RWPE2 (cell line): ENCODE measurements around the gene EIF5.

ENCODE experiments used
- ATAC-seq: fragments of 200-7000 bp; cut with Tn5 transposase; 3 replicates; pipeline ENCODE4 v1.9.1; 2021; ENCODE audit warnings: low read depth
- DNase-seq: peaks from one replicate; pipeline ENCODE4 v3.0.0-alpha.2; 2020; ENCODE audit warnings: low spot score
- H3K27ac ChIP-seq: fragments of 450-650 bp; 2 replicates; pipeline ENCODE4 v1.5.1; 2017; ENCODE audit warnings: mild to moderate bottlenecking; ENCODE audit not compliant: poor library complexity, severe bottlenecking
- H3K27me3 ChIP-seq: fragments of 250-450 bp; sonication (Bioruptor Pico); 2 replicates; pipeline ENCODE4 v1.5.1; 2021; ENCODE audit warnings: mild to moderate bottlenecking, moderate library complexity; ENCODE audit not compliant: insufficient read depth, poor library complexity, severe bottlenecking
- H3K36me3 ChIP-seq: fragments of 250-450 bp; sonication (Bioruptor Pico); 2 replicates; pipeline ENCODE4 v1.5.1; 2020; ENCODE audit warnings: low read depth, mild to moderate bottlenecking, moderate library complexity
- H3K4me1 ChIP-seq: fragments of 250-450 bp; sonication (Bioruptor Pico); 2 replicates; pipeline ENCODE4 v1.5.1; 2021; ENCODE audit warnings: mild to moderate bottlenecking, moderate library complexity; ENCODE audit not compliant: insufficient read depth, poor library complexity, severe bottlenecking
- H3K4me3 ChIP-seq: fragments of 250-450 bp; sonication (Bioruptor Pico); 2 replicates; pipeline ENCODE4 v1.5.1; 2021; ENCODE audit warnings: mild to moderate bottlenecking, moderate library complexity; ENCODE audit not compliant: severe bottlenecking
- H3K9me3 ChIP-seq: fragments of 250-450 bp; sonication (Bioruptor Pico); 2 replicates; pipeline ENCODE4 v1.5.1; 2021; ENCODE audit warnings: mild to moderate bottlenecking, moderate library complexity; ENCODE audit not compliant: severe bottlenecking
- TF ChIP-seq, protein P1 (sequence below): fragments of 450-650 bp; IDR thresholded peaks from one replicate; pipeline ENCODE4 v1.5.1; 2017; ENCODE audit warnings: mild to moderate bottlenecking, moderate library complexity; ENCODE audit not compliant: poor library complexity, severe bottlenecking

Gene EIF5

DNA sequence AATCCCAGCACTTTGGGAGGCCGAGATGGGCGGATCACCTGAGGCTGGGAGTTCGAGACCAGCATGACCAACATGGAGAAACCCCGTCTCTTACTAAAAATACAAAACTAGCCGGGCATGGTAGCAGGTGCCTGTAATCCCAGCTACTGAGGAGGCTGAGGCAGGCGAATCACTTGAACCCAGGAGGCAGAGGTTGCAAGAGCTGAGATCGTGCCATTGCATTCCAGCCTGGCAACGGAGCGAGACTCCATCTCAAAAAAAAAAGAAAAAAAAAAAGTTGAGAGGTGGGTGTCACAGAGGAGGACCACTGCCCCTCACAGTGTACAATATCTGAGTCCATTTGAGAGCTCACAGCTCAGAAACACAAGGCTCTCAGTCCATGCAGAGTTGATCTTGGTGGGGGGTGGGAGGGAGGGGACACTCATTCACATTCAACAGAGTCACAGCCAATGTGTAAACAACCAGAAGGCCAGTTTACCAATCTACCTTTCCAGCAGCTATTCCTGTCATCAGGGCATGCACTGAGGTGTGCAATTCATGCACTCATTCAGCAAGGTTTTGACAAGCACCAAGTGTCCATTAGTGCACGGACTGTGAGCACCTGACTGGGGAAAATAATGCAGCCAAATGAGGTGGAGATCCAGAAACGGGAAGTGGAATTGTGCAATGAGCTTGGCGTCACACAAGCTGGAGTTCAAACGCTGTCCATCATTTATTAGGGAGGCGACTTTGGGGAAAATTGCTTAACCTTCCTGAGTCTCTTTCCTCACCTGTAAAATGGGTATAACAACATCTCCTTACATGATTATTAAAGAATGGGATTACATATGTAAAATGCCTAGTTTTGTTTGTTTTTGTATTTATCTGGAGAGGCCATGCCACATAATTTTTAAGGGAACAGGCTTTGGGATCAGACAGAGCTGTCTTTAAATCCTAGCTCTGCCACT, 4.4 kb upstream of the EIF5 start:
- H3K36me3 ChIP-seq, result no peaks in the 10 kb centered on the region; the same call in 1 of the 2 replicates
- peaks cover 7% of the 10 kb centered on the region for H3K4me1 ChIP-seq
- ATAC-seq, result no peak
- no peak overlapping the region for H3K4me3 ChIP-seq
- H3K27ac ChIP-seq, result no peak overlapping the region
- TF ChIP-seq, protein P1, sequence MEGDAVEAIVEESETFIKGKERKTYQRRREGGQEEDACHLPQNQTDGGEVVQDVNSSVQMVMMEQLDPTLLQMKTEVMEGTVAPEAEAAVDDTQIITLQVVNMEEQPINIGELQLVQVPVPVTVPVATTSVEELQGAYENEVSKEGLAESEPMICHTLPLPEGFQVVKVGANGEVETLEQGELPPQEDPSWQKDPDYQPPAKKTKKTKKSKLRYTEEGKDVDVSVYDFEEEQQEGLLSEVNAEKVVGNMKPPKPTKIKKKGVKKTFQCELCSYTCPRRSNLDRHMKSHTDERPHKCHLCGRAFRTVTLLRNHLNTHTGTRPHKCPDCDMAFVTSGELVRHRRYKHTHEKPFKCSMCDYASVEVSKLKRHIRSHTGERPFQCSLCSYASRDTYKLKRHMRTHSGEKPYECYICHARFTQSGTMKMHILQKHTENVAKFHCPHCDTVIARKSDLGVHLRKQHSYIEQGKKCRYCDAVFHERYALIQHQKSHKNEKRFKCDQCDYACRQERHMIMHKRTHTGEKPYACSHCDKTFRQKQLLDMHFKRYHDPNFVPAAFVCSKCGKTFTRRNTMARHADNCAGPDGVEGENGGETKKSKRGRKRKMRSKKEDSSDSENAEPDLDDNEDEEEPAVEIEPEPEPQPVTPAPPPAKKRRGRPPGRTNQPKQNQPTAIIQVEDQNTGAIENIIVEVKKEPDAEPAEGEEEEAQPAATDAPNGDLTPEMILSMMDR, result no peak
- H3K9me3 ChIP-seq, result no peaks in the 10 kb centered on the region
- no peak for DNase-seq
- H3K27me3 ChIP-seq, result no peaks in the 10 kb centered on the region

DNA sequence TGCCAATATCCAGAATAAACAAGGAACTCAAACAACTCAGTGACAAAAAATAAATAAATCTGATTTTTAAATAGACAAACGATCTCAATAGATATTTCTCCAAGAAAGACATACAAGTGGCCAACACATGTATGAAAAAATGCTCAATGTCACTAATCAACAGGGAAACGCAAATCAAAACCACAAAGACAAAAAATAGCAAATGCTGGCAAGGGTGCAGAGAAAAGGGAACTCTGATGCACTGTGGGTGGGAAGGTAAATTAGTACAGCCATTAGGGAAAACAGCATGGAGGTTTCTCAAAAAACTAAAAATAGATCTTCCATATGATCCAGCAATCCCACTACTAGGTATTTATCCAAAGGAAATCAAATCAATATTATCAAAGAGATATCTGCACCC, 3.5 kb upstream of the EIF5 start:
- Histone ChIP-seq H3K4me3 (no peak overlapping the region), H3K27ac (no peak overlapping the region), H3K9me3 (no peaks in the 10 kb centered on the region), H3K4me1 (peaks cover 9% of the 10 kb centered on the region), H3K36me3 (peaks cover 8% of the 10 kb centered on the region), H3K27me3 (no peaks in the 10 kb centered on the region)
- DNase-seq, result no peak
- no peak for ATAC-seq
- TF ChIP-seq, protein P1, result no peak

DNA sequence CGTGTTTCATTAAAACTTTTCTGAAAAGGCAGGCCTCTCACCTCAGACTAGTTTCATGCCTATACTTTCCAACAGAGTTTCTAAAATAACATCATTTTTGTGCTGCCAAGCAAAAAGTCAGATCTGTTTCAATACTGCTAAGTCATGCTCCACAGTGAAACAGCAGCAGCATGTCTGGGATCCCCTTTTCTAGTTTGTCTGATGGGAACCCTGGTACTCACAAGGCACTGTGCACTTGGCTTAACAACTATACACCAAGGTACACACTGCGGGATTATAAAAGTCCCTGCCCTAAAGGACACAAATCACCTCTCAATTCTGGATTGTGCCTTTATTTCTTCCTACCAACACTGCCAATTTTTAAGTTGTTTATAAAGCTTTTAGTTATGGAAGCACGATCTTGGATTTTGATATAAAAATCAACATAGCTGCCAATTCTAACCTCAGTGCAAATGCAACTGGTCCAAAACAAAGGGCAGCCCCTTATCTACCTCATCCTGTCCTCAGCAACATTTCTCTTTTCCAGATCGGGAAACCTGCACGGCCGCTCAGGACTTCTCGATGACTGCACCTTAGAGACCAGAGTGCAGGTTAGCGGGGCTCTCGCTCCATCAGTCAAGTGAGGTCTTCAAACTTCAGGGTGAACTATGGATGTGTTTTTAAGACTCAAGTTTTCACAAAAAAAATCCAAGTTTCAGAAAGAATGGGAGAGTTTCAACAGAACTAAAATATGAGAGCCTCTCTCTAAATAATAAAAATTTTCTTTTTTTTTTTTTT, 1.7 kb upstream of the EIF5 start:
- Histone ChIP-seq H3K4me3 (peak overlapping the region; percentile 91), H3K27me3 (no peaks in the 10 kb centered on the region), H3K4me1 (peaks cover 13% of the 10 kb centered on the region), H3K27ac (peak overlapping the region; percentile 88), H3K36me3 (peaks cover 26% of the 10 kb centered on the region), H3K9me3 (no peaks in the 10 kb centered on the region)
- TF ChIP-seq, protein P1, result no peak
- DNase-seq (no peak), ATAC-seq (no peak)

DNA sequence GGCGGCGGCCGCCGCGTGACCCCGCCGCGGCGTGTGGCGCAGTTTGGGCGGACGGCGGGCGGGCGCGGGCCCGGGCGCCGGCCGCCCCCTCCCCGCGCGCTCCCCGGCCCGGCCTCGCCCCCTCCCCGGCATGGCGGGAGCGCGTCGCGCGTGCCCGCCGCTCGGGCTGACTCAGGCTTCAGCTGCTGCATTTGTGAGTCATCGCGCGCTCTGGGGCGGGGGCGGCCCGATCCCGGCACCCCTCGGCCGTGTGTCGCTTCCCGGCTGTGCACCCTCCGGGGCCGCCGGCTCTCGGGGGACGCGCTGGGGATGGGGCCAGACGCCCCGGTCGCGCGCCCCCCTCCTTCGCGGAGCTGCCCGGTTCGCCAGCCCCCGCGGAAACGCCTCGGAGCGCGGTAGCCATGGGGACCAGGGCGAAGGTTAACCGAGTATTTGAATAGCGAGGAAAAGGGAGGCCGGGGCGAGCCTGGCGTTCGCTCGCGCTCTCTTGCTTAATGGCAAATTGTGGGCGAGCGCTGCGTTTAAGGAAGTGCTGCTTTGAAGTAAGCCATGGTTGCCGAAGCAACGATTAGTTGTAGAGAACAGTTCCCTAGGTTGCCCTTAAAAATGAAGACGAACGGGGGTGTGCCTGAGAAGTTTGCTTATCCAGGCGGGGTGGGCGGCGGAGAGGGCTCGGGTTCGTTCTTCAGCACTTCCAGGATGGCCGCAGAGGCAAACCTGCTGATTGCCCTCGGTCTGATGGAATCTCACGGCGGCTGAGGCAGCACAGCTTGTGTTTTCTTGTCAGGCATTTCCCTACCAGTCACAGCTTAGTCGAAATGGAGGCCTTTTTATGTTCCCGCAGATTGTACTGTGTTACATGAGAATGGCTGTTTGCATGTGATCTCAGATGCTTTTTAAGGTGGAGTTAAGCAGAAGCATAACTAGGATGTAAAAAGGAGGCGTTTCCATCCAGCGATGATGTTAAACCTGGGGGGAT, 896 bp downstream of the EIF5 start:
- peaks cover 13% of the 10 kb centered on the region for H3K4me1 ChIP-seq
- no peaks in the 10 kb centered on the region for H3K27me3 ChIP-seq
- peak; percentile 87 for DNase-seq
- ATAC-seq, result peak; percentile 28
- peak overlapping the region; percentile 91 for H3K4me3 ChIP-seq
- H3K36me3 ChIP-seq, result peaks cover 52% of the 10 kb centered on the region
- no peaks in the 10 kb centered on the region for H3K9me3 ChIP-seq
- H3K27ac ChIP-seq, result peak overlapping the region; percentile 88
- TF ChIP-seq, protein P1, result no peak
